Neural cell (in vitro differentiated cells): ENCODE results near the gene PTPRK. TPM values are rescaled to one million over a fixed set of nuclear protein-coding genes. Genes with fewer than 3 reads are reported as not detected.

Experiments used
- H2AFZ ChIP-seq: fragments of 200-600, 300-800 bp; sonication (generic), shearing (Covaris generic); 2 replicates; pipeline ENCODE4 v1.6.0; 2014; ENCODE audit warnings: low read depth, mild to moderate bottlenecking, antibody characterized with exemption, low read length, moderate library complexity
- H3F3A ChIP-seq: fragments of 200-600 bp; shearing (Covaris generic); 2 replicates; pipeline ENCODE4 v1.6.1; 2016; ENCODE audit warnings: mild to moderate bottlenecking, moderate library complexity, mixed read lengths, antibody characterized with exemption, low read length; ENCODE audit not compliant: insufficient read depth, poor library complexity, severe bottlenecking
- H3K27ac ChIP-seq: fragments of 200-600, 300-800 bp; sonication (generic), shearing (Covaris generic); 2 replicates; pipeline ENCODE4 v1.5.1; 2014; ENCODE audit warnings: mild to moderate bottlenecking, low read length, moderate library complexity
- H3K27me3 ChIP-seq: fragments of 300-800, 200-600 bp; sonication (generic), shearing (Covaris generic); 2 replicates; pipeline ENCODE4 v1.6.0; 2014; ENCODE audit warnings: mild to moderate bottlenecking, low read depth, low read length, moderate library complexity; ENCODE audit not compliant: insufficient read depth
- H3K36me3 ChIP-seq: fragments of 300-800, 200-600 bp; sonication (generic), shearing (Covaris generic); 2 replicates; pipeline ENCODE4 v1.5.1; 2014; ENCODE audit warnings: mild to moderate bottlenecking, antibody characterized with exemption, low read length, moderate library complexity; ENCODE audit not compliant: insufficient read depth
- H3K4me2 ChIP-seq: fragments of 300-800, 200-600 bp; sonication (generic), shearing (Covaris generic); 2 replicates; pipeline ENCODE4 v1.6.0; 2014; ENCODE audit warnings: mild to moderate bottlenecking, low read length
- H3K4me3 ChIP-seq: fragments of 300-800, 200-600 bp; sonication (generic), shearing (Covaris generic); 2 replicates; pipeline ENCODE4 v1.5.1; 2014; ENCODE audit warnings: mild to moderate bottlenecking, low read length, moderate library complexity
- H3K79me2 ChIP-seq: fragments of 200-600 bp; shearing (Covaris generic); replicated peaks from 2 replicates; pipeline ENCODE4 v1.6.0; 2014; ENCODE audit warnings: mild to moderate bottlenecking, low read length, moderate library complexity; ENCODE audit not compliant: insufficient read depth
- H3K9ac ChIP-seq: fragments of 300-800, 200-600 bp; sonication (generic), shearing (Covaris generic); 2 replicates; pipeline ENCODE4 v1.6.1; 2016; ENCODE audit warnings: mild to moderate bottlenecking, low read length, mixed read lengths
- H3K9me2 ChIP-seq: fragments of 200-600 bp; shearing (Covaris generic); 2 replicates; pipeline ENCODE4 v1.6.1; 2016; ENCODE audit warnings: mild to moderate bottlenecking, low read length, mixed read lengths; ENCODE audit not compliant: insufficient read depth
- H3K9me3 ChIP-seq: fragments of 200-600, 300-800 bp; sonication (generic), shearing (Covaris generic); 2 replicates; pipeline ENCODE4 v1.6.1; 2016; ENCODE audit warnings: mild to moderate bottlenecking, mixed run types, low read length, moderate library complexity, mixed read lengths
- H4K20me1 ChIP-seq: fragments of 200-600 bp; shearing (Covaris generic); 2 replicates; pipeline ENCODE4 v1.6.1; 2016; ENCODE audit warnings: mild to moderate bottlenecking, mixed run types; ENCODE audit not compliant: insufficient read depth
- EP300 ChIP-seq: fragments of 450-650 bp; conservative IDR thresholded peaks from 2 replicates; pipeline ENCODE4 v1.6.1; 2014; ENCODE audit warnings: antibody characterized with exemption, mild to moderate bottlenecking, moderate library complexity; ENCODE audit not compliant: poor library complexity, severe bottlenecking
- EZH2 ChIP-seq: fragments of 200-600, 300-800 bp; shearing (Covaris generic), sonication (generic); IDR thresholded peaks from 2 replicates; pipeline ENCODE4 v1.6.1; 2014; ENCODE audit warnings: antibody characterized with exemption, low read length, borderline replicate concordance, mild to moderate bottlenecking; ENCODE audit not compliant: insufficient read depth, poor library complexity, severe bottlenecking
- MXI1 ChIP-seq: fragments of 450-650 bp; conservative IDR thresholded peaks from 2 replicates; pipeline ENCODE4 v1.6.1; 2014; ENCODE audit warnings: antibody characterized with exemption, mild to moderate bottlenecking; ENCODE audit not compliant: poor library complexity, severe bottlenecking
- POLR2AphosphoS5 ChIP-seq: IDR thresholded peaks from 2 replicates; pipeline ENCODE4 v1.6.1; 2012
- RAD21 ChIP-seq: fragments of 450-650 bp; conservative IDR thresholded peaks from 2 replicates; pipeline ENCODE4 v1.6.1; 2014; ENCODE audit warnings: antibody characterized with exemption, mild to moderate bottlenecking, moderate library complexity
- SMC3 ChIP-seq: fragments of 450-650 bp; conservative IDR thresholded peaks from 2 replicates; pipeline ENCODE4 v1.6.1; 2014; ENCODE audit warnings: antibody characterized with exemption, mild to moderate bottlenecking, moderate library complexity; ENCODE audit not compliant: poor library complexity
- TAF1 ChIP-seq: IDR thresholded peaks from 2 replicates; pipeline ENCODE4 v1.6.1; 2012; ENCODE audit warnings: low read depth
- polyA plus RNA-seq: library from polyadenylated mRNA; depleted of rRNA; stranded (reverse); fragments of >200 nt; gene quantifications from 2 replicates; pipeline ENCODE4 v1.2.3, GENCODE V29; 2014
- TF ChIP-seq, protein P1 (sequence below): IDR thresholded peaks from 2 replicates; pipeline ENCODE4 v1.6.1; 2012; ENCODE audit warnings: borderline replicate concordance
- TF ChIP-seq, protein P2 (sequence below): fragments of 450-650 bp; IDR thresholded peaks from 2 replicates; pipeline ENCODE4 v1.5.1; 2014; ENCODE audit warnings: antibody characterized with exemption, mild to moderate bottlenecking, moderate library complexity; ENCODE audit not compliant: poor library complexity, severe bottlenecking

PTPRK gene
- polyA plus RNA-seq, 1 donor from 2014 or later: 10.4 TPM

DNA sequence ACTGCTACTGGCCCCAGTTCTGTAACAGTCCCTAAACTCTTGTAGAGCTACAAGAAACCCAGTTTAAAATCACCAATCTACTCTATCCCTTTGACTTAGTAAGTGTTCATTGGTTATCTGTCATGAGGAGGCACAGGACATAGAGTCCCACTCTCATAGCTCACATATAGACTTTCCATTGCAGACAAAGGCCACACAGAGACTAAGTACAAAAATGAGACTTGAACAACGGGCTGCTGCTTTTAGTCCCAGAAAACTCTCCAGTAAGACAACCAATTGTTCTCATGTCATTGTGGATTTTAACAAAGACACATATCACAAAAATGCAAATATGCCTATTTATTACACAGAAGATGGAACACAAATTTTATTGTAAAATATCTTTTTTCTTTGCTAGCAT, 197.4 kb downstream of the PTPRK start:
- Histone ChIP-seq H3K4me2 (no peak overlapping the region), H3K9ac (no peak overlapping the region), H3K9me2 (no peaks in the 10 kb centered on the region), H2AFZ (no peak overlapping the region), H3K4me3 (no peak overlapping the region), H3F3A (no peaks in the 10 kb centered on the region), H3K9me3 (no peaks in the 10 kb centered on the region), H3K79me2 (no peaks in the 10 kb centered on the region), H3K27me3 (no peaks in the 10 kb centered on the region), H3K27ac (no peak overlapping the region), H3K36me3 (no peaks in the 10 kb centered on the region), H4K20me1 (no peaks in the 10 kb centered on the region)
- TF ChIP-seq, protein P1, sequence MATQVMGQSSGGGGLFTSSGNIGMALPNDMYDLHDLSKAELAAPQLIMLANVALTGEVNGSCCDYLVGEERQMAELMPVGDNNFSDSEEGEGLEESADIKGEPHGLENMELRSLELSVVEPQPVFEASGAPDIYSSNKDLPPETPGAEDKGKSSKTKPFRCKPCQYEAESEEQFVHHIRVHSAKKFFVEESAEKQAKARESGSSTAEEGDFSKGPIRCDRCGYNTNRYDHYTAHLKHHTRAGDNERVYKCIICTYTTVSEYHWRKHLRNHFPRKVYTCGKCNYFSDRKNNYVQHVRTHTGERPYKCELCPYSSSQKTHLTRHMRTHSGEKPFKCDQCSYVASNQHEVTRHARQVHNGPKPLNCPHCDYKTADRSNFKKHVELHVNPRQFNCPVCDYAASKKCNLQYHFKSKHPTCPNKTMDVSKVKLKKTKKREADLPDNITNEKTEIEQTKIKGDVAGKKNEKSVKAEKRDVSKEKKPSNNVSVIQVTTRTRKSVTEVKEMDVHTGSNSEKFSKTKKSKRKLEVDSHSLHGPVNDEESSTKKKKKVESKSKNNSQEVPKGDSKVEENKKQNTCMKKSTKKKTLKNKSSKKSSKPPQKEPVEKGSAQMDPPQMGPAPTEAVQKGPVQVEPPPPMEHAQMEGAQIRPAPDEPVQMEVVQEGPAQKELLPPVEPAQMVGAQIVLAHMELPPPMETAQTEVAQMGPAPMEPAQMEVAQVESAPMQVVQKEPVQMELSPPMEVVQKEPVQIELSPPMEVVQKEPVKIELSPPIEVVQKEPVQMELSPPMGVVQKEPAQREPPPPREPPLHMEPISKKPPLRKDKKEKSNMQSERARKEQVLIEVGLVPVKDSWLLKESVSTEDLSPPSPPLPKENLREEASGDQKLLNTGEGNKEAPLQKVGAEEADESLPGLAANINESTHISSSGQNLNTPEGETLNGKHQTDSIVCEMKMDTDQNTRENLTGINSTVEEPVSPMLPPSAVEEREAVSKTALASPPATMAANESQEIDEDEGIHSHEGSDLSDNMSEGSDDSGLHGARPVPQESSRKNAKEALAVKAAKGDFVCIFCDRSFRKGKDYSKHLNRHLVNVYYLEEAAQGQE: no peak
- TF ChIP-seq POLR2AphosphoS5 (no peak), EP300 (no peak), TAF1 (no peak), MXI1 (no peak), EZH2 (no peak)
- TF ChIP-seq, protein P2, sequence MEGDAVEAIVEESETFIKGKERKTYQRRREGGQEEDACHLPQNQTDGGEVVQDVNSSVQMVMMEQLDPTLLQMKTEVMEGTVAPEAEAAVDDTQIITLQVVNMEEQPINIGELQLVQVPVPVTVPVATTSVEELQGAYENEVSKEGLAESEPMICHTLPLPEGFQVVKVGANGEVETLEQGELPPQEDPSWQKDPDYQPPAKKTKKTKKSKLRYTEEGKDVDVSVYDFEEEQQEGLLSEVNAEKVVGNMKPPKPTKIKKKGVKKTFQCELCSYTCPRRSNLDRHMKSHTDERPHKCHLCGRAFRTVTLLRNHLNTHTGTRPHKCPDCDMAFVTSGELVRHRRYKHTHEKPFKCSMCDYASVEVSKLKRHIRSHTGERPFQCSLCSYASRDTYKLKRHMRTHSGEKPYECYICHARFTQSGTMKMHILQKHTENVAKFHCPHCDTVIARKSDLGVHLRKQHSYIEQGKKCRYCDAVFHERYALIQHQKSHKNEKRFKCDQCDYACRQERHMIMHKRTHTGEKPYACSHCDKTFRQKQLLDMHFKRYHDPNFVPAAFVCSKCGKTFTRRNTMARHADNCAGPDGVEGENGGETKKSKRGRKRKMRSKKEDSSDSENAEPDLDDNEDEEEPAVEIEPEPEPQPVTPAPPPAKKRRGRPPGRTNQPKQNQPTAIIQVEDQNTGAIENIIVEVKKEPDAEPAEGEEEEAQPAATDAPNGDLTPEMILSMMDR: no peak

DNA sequence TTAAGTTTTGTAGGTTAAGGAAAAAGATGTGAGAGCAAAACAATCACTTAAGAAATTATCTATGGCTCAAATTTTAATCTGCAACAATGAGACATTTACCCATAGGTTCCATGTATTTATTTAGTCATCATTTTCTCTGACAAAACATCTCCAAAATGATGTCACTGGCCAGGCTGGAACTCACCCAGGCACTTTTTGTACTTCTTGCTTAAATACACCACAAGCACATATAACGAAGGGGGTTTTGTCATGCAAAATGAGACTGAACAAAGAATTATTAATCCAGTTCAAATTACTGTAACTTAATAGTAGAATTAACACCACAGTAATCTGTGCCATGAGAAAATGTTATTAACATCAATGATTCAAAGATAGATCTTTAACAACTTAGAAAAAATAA, 200.5 kb downstream of the PTPRK start:
- no peaks in the 10 kb centered on the region for H3K9me2 ChIP-seq
- no peaks in the 10 kb centered on the region for H3K27me3 ChIP-seq
- no peak overlapping the region for H3K4me3 ChIP-seq
- no peaks in the 10 kb centered on the region for H3K36me3 ChIP-seq
- no peak overlapping the region for H3K9ac ChIP-seq
- no peak overlapping the region for H3K4me2 ChIP-seq
- no peaks in the 10 kb centered on the region for H3F3A ChIP-seq
- no peaks in the 10 kb centered on the region for H3K9me3 ChIP-seq
- no peaks in the 10 kb centered on the region for H3K79me2 ChIP-seq
- H2AFZ ChIP-seq: no peak overlapping the region
- TF ChIP-seq EP300 (no peak), RAD21 (no peak), SMC3 (no peak), EZH2 (no peak), MXI1 (no peak), POLR2AphosphoS5 (no peak), TAF1 (no peak)
- TF ChIP-seq, protein P2: no peak
- TF ChIP-seq, protein P1: no peak
- no peak overlapping the region for H3K27ac ChIP-seq
- no peaks in the 10 kb centered on the region for H4K20me1 ChIP-seq
